IMR-90 (cell line): ENCODE results near the gene FAM237A.

Source experiments
- BHLHE40 ChIP-seq: fragments of 150-350 bp; IDR thresholded peaks from 2 replicates; pipeline ENCODE4 v1.6.1; 2016; ENCODE audit warnings: mild to moderate bottlenecking, low read depth, low read length
- CEBPB ChIP-seq: IDR thresholded peaks from 2 replicates; pipeline ENCODE4 v1.6.1; 2012; ENCODE audit warnings: low read depth, low read length, improper control_type of control experiment
- CHD1 ChIP-seq: IDR thresholded peaks from 2 replicates; pipeline ENCODE4 v1.6.1; 2012; ENCODE audit warnings: low read depth, low read length, improper control_type of control experiment
- CTCF ChIP-seq: conservative IDR thresholded peaks from 2 replicates; pipeline ENCODE4 v1.5.1; 2012; ENCODE audit warnings: mild to moderate bottlenecking, low read depth, low read length, improper control_type of control experiment
- FOS ChIP-seq: fragments of 150-350 bp; IDR thresholded peaks from 2 replicates; pipeline ENCODE4 v1.6.1; 2016; ENCODE audit warnings: low read depth, low read length
- MAFK ChIP-seq: IDR thresholded peaks from 2 replicates; pipeline ENCODE4 v1.6.1; 2012; ENCODE audit warnings: low read depth, low read length, improper control_type of control experiment
- MXI1 ChIP-seq: IDR thresholded peaks from 2 replicates; pipeline ENCODE4 v1.6.1; 2012; ENCODE audit warnings: low read depth, mild to moderate bottlenecking, low read length, moderate library complexity, borderline replicate concordance
- POLR2A ChIP-seq: IDR thresholded peaks from 2 replicates; pipeline ENCODE4 v1.6.1; 2012; ENCODE audit warnings: mild to moderate bottlenecking, low read depth, low read length
- RAD21 ChIP-seq: IDR thresholded peaks from 2 replicates; pipeline ENCODE4 v1.6.1; 2012; ENCODE audit warnings: low read length, improper control_type of control experiment
- RCOR1 ChIP-seq: IDR thresholded peaks from 2 replicates; pipeline ENCODE4 v1.6.1; 2012; ENCODE audit warnings: mild to moderate bottlenecking, low read length, improper control_type of control experiment; ENCODE audit not compliant: insufficient replicate concordance
- RFX5 ChIP-seq: IDR thresholded peaks from 2 replicates; pipeline ENCODE4 v1.8.0; 2012; ENCODE audit warnings: low read depth, mild to moderate bottlenecking, low read length, moderate library complexity
- USF2 ChIP-seq: fragments of 150-350 bp; IDR thresholded peaks from 2 replicates; pipeline ENCODE4 v1.6.1; 2017; ENCODE audit warnings: mild to moderate bottlenecking, antibody characterized with exemption, low read length, low read depth

- TF ChIP-seq CTCF = no peak
- no peak for TF ChIP-seq POLR2A
- TF ChIP-seq MAFK = no peak
- no peak for TF ChIP-seq CEBPB
- TF ChIP-seq FOS = no peak
- TF ChIP-seq BHLHE40 = no peak
- no peak for TF ChIP-seq RCOR1
- no peak for TF ChIP-seq RAD21
- no peak for TF ChIP-seq USF2
- TF ChIP-seq MXI1 = no peak
- no peak for TF ChIP-seq RFX5
- TF ChIP-seq CHD1 = no peak
These were observed 26.1 kb upstream of the FAM237A start for GRCh38 chr2:206616151-206616550.
